ENCODE data around the gene EVA1C.
"Not testable (repeated sequence)": the region's sequence is repeated elsewhere in the genome, so short reads cannot be mapped to it uniquely, and the experiment has no call there.

Gene EVA1C

DNA sequence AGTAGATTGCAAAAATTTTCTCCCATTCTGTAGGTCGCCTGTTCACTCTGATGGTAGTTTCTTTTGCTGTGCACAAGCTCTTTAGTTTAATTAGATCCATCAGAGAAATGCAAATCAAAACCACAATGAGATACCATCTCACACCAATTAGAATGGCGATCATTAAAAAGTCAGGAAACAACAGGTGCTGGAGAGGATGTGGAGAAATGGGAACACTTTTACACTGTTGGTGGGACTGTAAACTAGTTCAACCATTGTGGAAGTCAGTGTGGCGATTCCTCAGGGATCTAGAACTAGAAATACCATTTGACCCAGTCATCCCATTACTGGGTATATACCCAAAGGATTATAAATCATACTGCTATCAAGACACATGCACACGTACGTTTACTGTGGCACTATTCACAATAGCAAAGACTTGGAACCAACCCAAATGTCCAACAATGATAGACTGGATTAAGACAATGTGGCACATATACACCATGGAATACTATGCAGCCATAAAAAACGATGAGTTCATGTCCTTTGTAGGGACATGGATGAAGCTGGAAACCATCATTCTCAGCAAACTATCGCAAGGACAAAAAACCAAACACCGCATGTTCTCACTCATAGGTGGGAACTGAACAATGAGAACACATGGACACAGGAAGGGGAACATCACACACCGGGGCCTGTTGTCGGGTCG lies 21.8 kb upstream of the EVA1C start:
- in situ Hi-C loops (cut with MboI; ENCODE audit: low sequenced_read_pairs): not testable (repeated sequence)

GRCh38 chr21:32391755-32392154 lies 20.8 kb upstream of the EVA1C start:
- in situ Hi-C loops (cut with MboI; ENCODE audit: low sequenced_read_pairs): no loop called here

DNA sequence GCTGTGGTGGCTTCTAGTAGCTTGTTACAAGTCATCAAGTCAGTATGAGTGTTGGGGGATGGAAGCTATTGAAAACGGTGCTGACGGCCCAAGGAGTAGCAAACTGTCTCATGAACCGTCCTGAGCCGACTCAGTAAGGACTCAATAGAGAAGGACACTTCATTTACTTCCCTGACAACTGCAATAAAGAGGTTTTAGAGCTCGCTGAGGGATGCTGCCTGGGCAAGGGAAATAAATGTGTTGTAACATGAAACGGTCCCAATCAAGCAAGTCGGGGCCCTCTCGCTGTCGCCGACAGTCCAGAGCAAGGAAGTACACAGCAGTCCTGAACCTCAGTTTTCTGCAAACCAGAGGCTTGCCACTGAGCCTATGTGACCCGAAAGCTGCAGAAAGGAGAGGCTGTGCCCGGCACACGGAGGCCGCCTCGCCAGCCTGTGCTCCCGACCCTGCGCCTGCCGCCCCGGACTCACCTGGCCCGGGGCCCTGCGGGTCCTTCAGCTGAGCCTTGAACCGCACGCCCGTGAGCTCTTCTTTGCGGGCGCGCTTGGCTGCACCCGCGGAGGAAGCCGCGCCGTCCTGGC lies 20.1 kb upstream of the EVA1C start:
- in situ Hi-C loops (cut with MboI; ENCODE audit: low sequenced_read_pairs): no loop called here

DNA sequence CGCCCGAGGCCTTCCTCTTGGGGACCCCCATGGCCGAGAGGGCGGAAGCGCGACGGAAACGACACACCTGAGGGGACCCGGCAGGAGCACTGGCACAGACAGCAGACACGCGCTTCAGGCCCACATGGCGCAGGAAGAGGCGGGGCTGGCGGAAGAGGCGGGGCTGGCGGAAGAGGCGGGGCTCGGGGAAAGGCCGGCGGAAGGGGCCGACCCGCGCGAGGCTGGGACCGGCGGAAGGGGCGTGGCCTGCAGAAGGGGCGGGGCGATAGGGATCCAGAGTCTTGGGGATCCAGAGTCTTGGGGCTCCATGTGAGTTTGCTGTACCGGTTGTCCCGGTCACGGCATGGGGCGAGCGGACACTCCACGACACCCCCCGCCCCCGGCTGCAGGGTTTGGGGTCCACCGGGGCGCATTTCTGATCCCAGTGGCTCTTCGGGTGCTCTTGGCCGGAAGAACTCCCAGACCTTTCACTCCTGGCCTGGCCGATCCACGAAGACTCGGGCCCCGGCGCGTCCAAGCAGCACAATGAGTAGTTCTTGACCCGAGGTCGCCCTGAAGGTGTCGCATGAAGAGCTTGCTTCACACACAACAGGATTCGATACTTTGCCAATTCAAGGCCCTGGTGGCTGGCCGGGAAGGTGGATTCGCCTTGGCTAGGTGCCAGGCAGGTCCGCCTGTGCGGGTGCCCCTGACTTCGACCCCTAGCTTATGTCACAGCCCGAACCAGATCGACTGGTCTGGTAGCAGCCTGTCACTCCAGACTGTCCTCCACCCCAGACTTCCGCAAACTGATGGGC lies 19.4 kb upstream of the EVA1C start, which contains the start of gene URB1:
Gene URB1 (minus strand): TSS at position 133 of the 797 bp plus-strand sequence. CDS start 102 bp downstream, at position 31.
- in situ Hi-C loops (cut with MboI; ENCODE audit: low sequenced_read_pairs): no loop called here

- in situ Hi-C loops (cut with MboI; ENCODE audit: low sequenced_read_pairs): no loop called here
Observed at GRCh38 chr21:32393677-32394001, 18.9 kb upstream of the EVA1C start.

GRCh38 chr21:32403201-32403777 lies 9.2 kb upstream of the EVA1C start:
- in situ Hi-C loops (cut with MboI; ENCODE audit: low sequenced_read_pairs): loop anchor here (25.0 kb wide), 1 partner anchor 184 kb away; the partner anchor contains the start of gene TCP10L

DNA sequence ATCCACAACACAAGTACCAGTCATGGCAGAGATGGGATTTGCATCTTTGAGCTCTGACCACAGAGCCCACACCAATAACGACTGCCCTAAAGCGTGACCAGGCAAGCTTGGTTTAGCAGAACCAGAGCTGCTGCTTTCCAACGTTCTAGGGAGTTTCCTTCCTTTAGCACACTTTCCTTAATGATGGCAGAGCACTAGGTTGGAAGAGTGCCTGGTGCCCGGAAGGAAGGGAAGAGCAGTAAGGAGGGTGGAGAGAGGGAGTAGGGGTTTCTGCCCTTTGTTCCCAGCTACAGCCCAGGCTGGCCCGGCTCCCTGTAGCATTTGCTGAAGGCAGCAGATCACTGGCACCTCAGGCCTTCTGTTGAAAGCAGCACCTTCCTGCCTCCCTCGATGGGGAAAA lies 6.1 kb upstream of the EVA1C start:
- in situ Hi-C loops (cut with MboI; ENCODE audit: low sequenced_read_pairs): loop anchor here (25.0 kb wide), 1 partner anchor 181 kb away; the partner anchor contains the start of gene TCP10L

DNA sequence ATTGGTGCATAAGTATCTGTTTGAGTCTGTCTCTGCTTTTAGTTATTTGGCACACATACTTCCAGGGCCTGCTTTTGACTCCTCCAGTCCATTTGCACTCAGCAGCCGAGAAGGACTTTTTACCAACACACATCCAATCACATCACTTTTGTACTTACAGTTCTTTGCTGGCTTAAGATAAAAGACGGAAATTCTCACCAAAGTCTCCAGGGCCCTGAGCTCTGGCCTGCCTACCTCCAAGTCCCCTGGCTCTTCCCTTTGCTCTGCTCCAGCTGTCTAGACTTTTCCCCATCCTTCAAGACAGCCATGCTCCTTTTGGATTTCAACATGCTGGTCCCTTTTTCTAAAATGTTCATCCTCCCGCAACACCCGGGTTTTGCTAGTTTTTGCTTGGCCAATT lies 2.2 kb upstream of the EVA1C start:
- in situ Hi-C loops (cut with MboI; ENCODE audit: low sequenced_read_pairs): loop anchor here (25.0 kb wide), 1 partner anchor 177 kb away; the partner anchor contains the start of gene TCP10L

GRCh38 chr21:32410916-32411315 lies 1.6 kb upstream of the EVA1C start:
- in situ Hi-C loops (cut with MboI; ENCODE audit: low sequenced_read_pairs): loop anchor here (25.0 kb wide), 1 partner anchor 176 kb away; the partner anchor contains the start of gene TCP10L

- in situ Hi-C loops (cut with MboI; ENCODE audit: low sequenced_read_pairs): loop anchor here (25.0 kb wide), 1 partner anchor 176 kb away; the partner anchor contains the start of gene TCP10L
Observed at GRCh38 chr21:32411350-32412161, 950 bp upstream of the EVA1C start.

GRCh38 chr21:32413015-32413504 lies 554 bp downstream of the EVA1C start:
- in situ Hi-C loops (cut with MboI; ENCODE audit: low sequenced_read_pairs): loop anchor here (25.0 kb wide), 1 partner anchor 174 kb away; the partner anchor contains the start of gene TCP10L

- in situ Hi-C loops (cut with MboI; ENCODE audit: low sequenced_read_pairs): loop anchor here (25.0 kb wide), 1 partner anchor 173 kb away; the partner anchor contains the start of gene TCP10L
Observed at GRCh38 chr21:32413697-32414578, 1.4 kb downstream of the EVA1C start.

DNA sequence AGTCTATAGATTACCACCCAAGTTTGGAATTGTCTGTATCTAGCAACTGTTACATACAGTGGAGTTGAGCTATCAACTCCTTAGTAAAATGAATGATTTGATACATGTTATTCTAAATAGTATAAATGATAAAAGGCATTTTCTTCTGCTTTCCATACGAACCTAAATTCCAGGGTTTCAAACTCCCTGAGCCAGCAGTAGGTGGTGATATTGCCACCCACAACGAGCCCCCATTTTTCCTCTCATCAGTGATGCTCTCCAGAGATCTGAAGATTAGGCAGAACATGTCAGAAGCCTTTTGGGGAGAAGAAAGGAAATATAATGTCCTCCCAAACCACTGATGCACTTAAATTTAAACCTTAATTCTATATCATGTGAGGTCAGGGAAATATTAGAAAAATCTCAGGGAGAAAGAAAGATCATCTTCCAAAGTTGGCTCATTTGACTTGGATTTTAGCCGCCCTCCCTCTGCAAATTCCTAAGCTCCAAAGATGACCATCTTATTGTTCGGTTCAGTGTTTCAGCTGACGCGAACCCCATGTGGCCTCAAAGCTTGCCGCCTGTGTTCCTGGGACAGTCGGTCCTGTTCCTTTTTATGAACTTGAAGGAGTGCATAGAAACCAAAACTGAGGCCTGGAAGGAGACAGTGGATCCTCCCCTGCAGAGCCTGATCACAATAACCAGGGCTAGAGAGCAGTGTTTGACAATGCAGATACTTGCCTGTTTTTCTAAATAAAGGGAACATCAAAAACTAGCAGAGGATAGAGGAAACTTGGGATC lies 2.3 kb downstream of the EVA1C start:
- in situ Hi-C loops (cut with MboI; ENCODE audit: low sequenced_read_pairs): loop anchor here (25.0 kb wide), 1 partner anchor 173 kb away; the partner anchor contains the start of gene TCP10L

DNA sequence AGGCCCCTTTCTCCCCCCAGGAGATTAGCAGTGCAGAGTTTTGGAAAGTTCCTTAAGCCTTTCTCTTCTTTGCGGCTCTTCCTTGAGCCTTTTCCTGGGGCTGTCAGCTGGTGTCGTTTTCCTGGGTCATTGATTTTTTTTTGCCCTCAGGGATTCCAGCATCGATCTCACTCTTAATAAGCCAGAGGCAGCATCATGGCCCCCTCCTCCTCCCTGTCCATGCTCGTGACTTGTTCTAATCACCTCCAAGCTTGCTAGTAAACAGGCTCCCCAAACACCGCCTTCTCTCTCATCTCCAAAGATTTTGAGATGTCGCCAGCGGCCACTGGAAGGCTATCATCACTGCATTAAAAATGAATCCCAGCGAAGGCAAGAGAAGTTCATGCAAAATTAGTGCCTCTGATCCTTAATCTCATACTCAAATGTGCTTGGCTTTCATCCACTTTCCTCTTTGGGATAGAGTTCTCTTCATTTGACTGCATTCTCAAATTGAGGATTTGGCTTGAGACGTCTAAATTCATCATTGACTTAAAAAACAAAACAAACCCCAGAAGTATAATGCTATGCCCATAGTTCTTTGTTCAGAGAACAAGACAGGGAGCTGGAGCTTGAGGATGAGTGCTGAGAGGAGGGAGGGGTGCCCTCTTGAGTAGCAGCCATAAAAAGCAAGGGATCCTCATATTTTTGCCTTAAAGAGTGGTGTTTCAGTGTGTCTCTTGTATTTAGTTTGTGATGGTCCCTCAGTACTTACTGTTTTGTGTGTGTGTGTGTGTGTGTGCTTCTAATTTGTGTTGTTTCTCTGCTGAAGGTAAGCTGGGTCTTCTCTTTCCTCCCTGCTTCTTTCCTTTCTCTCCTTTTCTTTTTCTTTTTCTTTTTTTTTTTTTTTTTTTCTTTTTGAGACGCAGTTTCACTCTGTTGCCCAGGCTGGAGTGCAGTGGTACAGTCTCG lies 3.2 kb downstream of the EVA1C start:
- in situ Hi-C loops (cut with MboI; ENCODE audit: low sequenced_read_pairs): loop anchor here (25.0 kb wide), 1 partner anchor 172 kb away; the partner anchor contains the start of gene TCP10L

- in situ Hi-C loops (cut with MboI; ENCODE audit: low sequenced_read_pairs): loop anchor here (25.0 kb wide), 1 partner anchor 169 kb away; the partner anchor contains the start of gene TCP10L
Observed at GRCh38 chr21:32418146-32418545, 5.6 kb downstream of the EVA1C start.

GRCh38 chr21:32422064-32422463 lies 9.6 kb downstream of the EVA1C start:
- in situ Hi-C loops (cut with MboI; ENCODE audit: low sequenced_read_pairs): loop anchor here (25.0 kb wide), 1 partner anchor 165 kb away; the partner anchor contains the start of gene TCP10L
